HG03558 (cell line): Measurements from ENCODE around the gene CILP.

Experiments used
- ATAC-seq: cut with Tn5 transposase; IDR thresholded peaks from one replicate; pipeline ENCODE4 v1.9.1; 2021; ENCODE audit warnings: moderate number of reproducible peaks; ENCODE audit not compliant: unreplicated experiment; ENCODE audit errors: extremely low read depth

Gene CILP

GRCh38 chr15:65223996-65224395 is 12.7 kb upstream of the CILP start:
- no peak for ATAC-seq

DNA sequence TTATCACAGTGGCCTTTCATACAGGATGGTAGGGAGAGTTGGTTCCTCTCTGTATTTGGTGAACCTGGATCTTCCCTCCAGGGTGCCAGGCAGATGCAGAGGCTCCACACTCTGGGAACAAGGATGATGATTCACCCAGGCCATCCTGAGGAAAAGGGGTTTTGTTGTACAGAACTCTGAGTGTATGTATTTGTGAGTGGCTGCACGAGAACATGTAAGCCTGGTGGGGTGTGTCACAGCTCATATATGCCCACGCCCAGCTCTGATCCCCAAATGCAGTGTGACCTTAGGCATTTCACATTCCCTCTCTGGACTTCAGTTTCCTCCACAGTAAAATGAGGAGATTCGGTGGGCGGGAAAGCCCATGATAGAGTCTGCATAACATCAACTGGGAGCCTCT is 11.6 kb upstream of the CILP start:
- ATAC-seq, result no peak

GRCh38 chr15:65221697-65222096 is 10.4 kb upstream of the CILP start:
- ATAC-seq, result no peak

DNA sequence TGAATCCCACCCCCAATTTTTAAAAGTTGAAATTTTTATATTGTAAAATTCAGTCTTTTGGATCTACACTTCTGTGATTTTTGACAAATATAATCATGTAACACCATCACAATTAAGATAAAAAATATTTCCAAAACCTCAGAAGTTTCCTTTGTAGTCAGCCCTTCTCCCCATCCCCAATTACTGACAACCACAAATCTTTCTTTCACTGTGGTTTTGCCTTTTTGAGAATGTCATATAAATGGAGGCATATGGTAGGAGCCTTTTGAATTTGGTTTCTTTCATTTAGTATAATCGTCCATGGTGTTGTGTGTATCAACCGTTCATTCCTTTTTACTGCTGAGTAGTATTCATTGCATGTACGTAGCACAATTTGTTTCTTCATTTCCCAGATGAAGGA is 7.9 kb upstream of the CILP start:
- ATAC-seq, result no peak

DNA sequence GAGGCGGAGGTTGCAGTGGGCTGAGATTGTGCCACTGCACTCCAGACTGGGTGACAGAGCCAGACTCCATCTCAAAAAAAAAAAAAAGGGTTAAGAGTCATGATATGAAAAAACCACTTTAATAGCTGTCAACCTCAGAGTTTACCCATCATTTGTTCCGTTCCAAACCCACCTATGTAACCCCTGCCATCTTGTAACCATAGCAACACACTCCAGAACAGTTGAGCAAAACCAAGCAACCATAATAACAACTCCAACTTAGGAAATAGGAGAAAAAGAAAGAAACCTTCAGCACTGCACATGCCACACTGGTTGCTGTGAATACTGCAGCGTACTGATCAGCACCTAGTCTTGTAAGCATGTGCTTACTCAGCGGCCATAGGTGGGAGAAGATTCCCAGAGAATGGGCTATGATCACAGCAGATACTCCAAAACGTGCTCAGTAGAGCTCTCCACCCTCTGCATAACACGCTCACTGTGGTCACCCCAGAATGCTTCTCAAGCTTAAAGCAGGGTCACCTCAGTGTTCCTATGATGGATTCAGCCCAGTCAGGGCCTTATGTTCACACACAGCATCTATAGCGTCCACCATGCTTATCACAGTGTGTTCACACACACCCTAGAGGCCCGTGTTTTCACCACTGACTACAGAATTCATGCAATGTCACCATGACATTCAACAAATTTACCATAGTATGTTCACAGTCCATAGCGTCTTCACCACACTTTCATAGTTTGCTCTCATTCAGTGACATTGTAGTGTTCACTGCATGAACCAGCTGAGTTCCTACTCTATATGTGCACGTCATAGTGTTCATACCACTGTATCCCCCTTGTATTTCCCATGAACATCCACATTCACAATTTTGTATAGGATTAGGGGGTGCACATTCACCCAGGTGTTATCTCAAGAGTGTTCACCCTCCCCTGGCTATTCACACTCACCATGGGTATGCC is 6.5 kb upstream of the CILP start:
- ATAC-seq, result no peak

GRCh38 chr15:65215496-65215895 is 4.2 kb upstream of the CILP start:
- no peak for ATAC-seq

DNA sequence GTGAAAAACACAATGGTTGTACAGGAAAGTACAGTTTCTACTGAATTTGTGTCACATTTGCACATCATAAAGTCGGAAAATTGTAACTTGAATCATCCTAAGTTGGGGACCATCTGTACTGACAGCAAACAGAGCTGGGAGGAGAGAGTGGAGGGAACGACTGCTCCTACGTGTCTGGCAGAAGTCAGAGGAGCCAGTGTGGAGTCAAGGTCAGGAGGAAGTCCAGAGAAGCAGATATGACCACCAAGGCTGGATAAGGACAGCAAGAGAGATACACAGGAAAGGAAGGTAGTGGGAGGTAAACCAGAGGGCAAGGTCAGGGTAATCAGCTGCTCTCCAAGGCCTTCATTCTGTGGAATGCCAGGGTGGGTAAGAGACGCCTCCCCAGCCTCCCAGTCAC is 2.7 kb upstream of the CILP start:
- no peak for ATAC-seq

DNA sequence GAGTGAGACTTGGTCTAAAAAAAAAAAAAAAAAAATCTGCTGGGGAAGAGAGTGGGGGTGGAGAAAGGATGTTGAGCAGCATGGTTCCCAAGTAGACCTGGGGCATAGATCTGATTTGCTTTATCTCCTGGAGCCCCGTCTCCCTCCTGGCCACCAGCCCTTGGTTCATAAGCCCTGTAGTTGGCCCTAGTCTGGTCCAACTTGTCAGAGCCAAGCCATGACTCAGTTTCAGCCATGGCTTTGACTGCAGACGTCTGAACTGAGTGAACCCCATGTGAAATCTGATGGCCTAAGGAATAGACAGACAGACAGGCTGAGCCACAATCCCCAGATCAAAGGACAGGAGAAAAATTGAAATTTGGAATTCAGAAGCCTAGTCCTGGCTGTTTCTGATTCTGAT is 2.0 kb upstream of the CILP start:
- no peak for ATAC-seq

- no peak for ATAC-seq
These were observed 824 bp upstream of the CILP start for GRCh38 chr15:65212097-65212496.

DNA sequence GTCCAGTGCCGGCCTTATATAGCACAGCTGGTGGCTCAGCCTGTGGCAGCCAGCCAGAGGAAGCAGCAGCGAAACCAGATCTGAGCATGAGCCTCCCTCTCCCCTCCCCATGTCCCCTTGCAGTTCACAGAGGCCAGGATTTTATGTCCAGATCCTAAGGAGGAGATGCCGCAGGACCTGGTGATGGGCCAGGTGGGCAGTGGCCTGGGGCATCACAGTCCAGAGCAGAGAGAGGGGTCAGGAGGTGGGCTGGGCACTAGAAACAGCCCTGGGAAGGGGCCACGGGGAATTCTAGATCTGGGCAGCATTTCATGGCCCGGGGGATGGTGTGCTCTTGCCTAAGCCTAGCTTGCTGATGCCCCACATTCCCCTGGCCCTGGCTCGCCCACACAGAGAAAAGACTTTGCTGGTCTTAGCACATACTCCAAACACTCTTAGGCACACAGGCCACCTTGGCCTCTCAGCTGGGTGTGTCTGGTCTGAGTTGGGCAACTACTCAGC is 259 bp upstream of the CILP start:
- ATAC-seq, result no peak

GRCh38 chr15:65209701-65210643 is 1.3 kb downstream of the CILP start:
- ATAC-seq, result no peak

- ATAC-seq, result no peak
These were observed 2.6 kb downstream of the CILP start for GRCh38 chr15:65208647-65209046.

DNA sequence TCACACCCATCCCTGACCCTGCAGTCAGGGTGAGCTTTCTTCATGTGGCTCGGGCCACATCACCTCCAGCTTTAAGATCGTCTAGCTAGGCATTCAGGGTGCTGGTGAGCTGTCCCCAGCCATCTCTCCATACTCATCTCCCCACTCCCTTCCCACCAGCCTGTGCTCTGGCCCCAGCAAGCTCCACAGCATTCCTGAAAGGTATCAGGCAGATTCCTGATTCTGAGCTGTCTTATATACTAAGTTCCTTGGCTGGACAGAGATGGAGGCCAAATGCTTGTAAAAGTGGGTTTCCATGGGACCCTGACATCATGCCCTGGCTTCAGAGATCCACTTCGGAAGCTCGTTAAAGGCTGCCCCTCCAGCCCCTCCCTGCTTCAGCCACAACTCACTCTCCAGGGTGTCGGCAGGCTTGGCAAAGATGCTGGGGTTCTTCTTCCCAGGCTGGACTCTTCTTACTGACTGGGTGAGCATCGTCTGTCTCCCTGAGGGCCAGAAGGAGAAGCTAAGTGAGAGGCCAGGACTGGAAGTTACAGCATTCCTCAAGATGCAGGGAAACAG is 3.9 kb downstream of the CILP start:
- no peak for ATAC-seq

DNA sequence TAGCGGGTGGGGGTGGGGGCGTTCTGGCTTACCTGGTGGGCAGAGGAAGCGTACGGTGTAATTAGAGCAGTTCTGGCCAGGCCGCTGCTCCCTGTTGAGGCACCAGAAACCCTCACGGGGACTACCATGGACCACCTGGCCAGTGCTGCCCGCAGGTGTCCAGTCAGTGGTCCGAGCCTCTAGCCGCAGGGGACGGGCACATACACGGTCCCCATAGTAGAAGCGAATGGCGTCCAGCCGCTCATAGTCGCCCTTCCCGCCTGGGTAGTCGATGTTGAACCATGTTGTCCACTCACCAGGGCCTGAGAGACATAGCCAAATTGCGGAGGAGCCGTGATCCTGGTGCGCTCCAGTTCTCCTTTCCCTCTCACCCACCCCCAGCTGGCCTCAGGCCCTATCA is 4.5 kb downstream of the CILP start:
- ATAC-seq, result no peak

DNA sequence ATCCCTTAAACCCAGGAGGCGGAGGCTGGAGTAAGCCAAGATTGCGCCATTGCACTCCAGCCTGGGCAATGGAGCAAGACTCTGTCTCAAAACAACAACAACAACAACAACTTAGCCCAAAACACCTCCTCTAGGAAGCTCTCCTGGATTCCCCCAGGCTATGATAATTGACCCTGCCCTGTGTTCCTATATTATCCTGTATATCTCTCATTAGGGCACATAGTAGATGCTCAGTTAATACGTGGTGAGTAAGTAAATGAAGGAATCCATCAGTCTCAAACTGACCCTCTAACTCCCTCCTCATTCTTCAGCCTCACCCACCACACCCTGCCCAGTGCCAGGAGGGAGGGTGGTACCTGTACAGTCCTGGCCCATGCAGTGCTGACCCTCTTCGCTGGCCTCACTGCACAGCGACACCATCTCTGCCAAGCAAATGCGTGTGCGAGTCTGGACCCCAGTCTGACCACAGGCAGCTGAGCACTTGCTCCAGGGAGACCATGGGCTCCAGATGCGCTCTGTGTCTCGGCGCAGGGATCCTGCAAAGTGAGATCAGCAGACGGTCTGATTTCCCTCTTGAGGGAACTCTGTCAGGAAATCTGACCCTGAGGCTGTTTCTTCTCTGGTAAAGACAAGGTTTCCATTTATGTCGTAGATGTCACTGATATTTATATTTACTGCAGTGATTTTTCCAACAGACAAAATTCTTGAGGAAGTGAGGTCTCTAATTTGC is 6.2 kb downstream of the CILP start:
- ATAC-seq, result no peak

DNA sequence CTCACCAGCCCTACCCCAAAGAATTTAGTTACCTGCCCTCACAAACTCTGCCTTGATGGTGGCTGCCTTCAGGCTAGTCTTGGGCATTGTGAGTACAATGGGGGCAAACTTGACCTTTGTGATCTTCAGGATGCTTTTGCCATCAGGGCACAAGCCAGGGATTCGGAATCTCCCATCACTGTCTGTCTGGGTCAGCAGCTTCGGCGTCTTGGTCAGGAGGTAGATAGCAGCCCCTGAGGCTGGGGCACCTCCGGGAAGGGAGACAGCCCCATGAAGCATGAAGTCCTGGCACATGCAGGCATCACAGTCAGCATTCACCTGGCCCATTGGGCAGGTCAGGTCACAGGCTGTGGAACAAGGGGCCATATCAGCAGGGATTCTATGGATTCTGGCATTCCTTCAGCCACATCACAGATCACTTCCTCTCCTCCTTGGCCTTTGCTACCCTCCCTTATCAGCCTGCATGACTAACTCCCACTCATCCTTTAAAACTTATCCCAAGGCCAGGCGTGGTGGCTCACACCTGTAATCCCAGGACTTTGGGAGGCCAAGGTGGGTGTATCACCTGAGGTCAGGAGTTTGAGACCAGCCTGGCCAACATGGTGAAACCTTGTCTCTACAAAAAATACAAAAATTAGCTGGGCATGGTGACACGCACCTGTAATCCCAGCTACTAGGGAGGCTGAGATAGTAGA is 6.9 kb downstream of the CILP start:
- no peak for ATAC-seq

DNA sequence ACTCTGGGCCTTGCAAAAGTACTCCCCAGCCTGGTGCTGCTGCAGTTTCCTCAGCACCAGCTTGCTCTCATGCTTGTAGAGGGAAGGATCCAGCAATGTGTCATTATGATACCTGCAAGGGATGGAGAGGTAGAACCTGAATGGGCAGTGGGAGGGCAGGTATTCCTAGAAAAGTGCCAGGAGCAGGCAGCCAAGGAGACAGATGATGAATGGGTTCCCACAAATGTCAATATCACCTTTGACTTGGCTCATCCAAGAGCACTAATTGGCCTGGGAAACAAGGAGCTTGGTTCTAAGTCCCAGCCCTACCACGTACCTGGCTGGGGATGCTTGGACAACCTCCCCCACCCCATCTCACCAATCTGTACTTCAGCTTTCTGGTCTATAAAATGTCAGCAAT is 9.4 kb downstream of the CILP start:
- no peak for ATAC-seq

GRCh38 chr15:65198571-65198970 is 12.7 kb downstream of the CILP start:
- no peak for ATAC-seq

DNA sequence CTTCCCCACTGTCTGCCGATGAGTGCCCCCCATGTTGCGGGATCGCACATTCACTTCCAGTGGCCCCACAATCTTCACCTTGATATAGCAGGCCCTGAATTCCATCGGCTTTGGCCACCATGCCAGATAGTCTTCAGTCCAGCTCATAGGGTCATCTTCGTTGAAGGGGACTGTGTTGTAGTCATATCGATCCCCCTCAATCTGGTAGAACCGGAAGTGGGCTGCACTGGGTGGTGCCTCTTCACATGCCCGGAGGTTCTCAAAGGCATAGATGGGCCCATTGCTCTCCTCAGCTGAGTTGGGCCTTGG is 14.0 kb downstream of the CILP start:
- no peak for ATAC-seq
